Gastroesophageal sphincter (tissue), 4 donors: ENCODE data around the gene TOMM5. TPM values are rescaled to one million over a fixed set of nuclear protein-coding genes. Genes with fewer than 3 reads are reported as not detected.

ENCODE experiments used
- ATAC-seq: fragments of 150-250 bp; one replicate; pipeline ENCODE4 v1.9.1; 2016; ENCODE audit warnings: mild to moderate bottlenecking, moderate library complexity
- H3K27ac ChIP-seq, 4 donors: fragments of 200-600 bp; sonication (generic) in 3 of 4; 1 replicate in 3 of 4; 2 replicates in 1 of 4; pipeline ENCODE4 v1.5.1; 2016 to 2019
- H3K27me3 ChIP-seq: fragments of 200-600 bp; sonication (generic); one replicate; pipeline ENCODE4 v1.5.1; 2019
- H3K36me3 ChIP-seq, 2 donors: fragments of 200-600 bp; sonication (generic); one replicate each; pipeline ENCODE4 v1.5.1; 2019; ENCODE audit warnings: control low read depth in 1 of 2
- H3K4me1 ChIP-seq, 3 donors: fragments of 200-600 bp; sonication (generic); 1 replicate in 2 of 3; 2 replicates in 1 of 3; pipeline ENCODE4 v1.5.1; 2016 to 2019; ENCODE audit warnings: control low read depth in 2 of 3
- H3K4me3 ChIP-seq, 2 donors: fragments of 200-600 bp; sonication (generic); one replicate each; pipeline ENCODE4 v1.5.1; 2019; ENCODE audit warnings: mild to moderate bottlenecking in 1 of 2, moderate library complexity in 1 of 2
- H3K9me3 ChIP-seq, 3 donors: fragments of 200-600 bp; sonication (generic); one replicate each; pipeline ENCODE4 v1.5.1; 2017 to 2019; ENCODE audit warnings: control low read depth in 2 of 3
- EP300 ChIP-seq: sonication (generic); formaldehyde crosslinking; IDR thresholded peaks from one replicate; pipeline ENCODE4 v1.6.1; 2017; ENCODE audit warnings: antibody characterized with exemption, mild to moderate bottlenecking
- POLR2A ChIP-seq, 2 donors: fragments of 450-650 bp; IDR thresholded peaks; one replicate each; pipeline ENCODE4 v1.6.1; 2017; ENCODE audit warnings: antibody characterized with exemption in 2 of 2, mild to moderate bottlenecking in 2 of 2, moderate library complexity in 1 of 2
- POLR2AphosphoS5 ChIP-seq: sonication (generic); formaldehyde crosslinking; IDR thresholded peaks from one replicate; pipeline ENCODE4 v1.6.1; 2017; ENCODE audit warnings: antibody characterized with exemption
- WGBS, 2 donors: methylation state at CpG; one replicate each; pipeline ENCODE4 v1.1.5; 2018; ENCODE audit warnings: low coverage in 1 of 2; 5-methylcytosine and 5-hydroxymethylcytosine counted together
- total RNA-seq, 4 donors: library from RNA; depleted of rRNA; stranded (reverse); fragments of >200 nt; gene quantifications; one replicate each; pipeline ENCODE4 v1.1.0, GENCODE V29; 2016
- TF ChIP-seq, protein P1 (sequence below), 4 experiments: fragments of 200-600 bp in 2 of 4; fragments of 450-650 bp in 2 of 4; sonication (generic) in 1 of 4; IDR thresholded peaks; one replicate each; pipeline ENCODE4 v1.5.1; 2017 to 2019; ENCODE audit warnings: antibody characterized with exemption in 4 of 4, mild to moderate bottlenecking in 2 of 4, moderate library complexity in 2 of 4

Gene TOMM5
- total RNA-seq, 4 donors from 2014 or later: 46.8 to 85.6 (median 82.5) TPM

DNA sequence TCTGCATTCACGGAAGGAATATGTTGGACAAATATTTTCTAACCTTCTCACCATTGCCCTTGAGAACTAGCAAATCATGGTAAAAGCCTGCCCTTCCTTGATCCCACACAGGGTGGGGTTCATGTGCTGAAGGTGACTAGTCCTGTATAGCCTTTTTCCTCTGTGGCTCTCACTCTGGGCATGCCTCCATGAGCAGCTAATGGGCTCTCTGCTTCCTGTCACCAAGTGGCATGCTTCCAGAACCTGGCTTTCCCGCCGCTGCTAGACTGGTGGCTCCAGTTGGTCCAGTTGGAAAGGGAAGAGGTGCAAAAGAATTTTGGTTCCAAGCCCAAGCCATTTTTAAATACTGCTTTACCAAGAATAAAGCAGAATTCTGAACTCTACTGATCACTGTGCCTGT is 51.8 kb downstream of the TOMM5 start:
- Histone ChIP-seq H3K36me3 (peaks cover 0 to 60% of the 10 kb centered on the region in 2 donors), H3K27me3 (no peaks in the 10 kb centered on the region), H3K4me1 (no peaks in the 10 kb centered on the region), H3K4me3 (no peak overlapping the region), H3K27ac (no peak overlapping the region), H3K9me3 (no peaks in the 10 kb centered on the region)
- WGBS, 2 donors: 53 to 87% methylated on average over 3 of the region's 3 CpGs
- no peak for ATAC-seq
- TF ChIP-seq EP300: no peak
- TF ChIP-seq POLR2A (IDR thresholded peaks at IDR 0.05): no peak

DNA sequence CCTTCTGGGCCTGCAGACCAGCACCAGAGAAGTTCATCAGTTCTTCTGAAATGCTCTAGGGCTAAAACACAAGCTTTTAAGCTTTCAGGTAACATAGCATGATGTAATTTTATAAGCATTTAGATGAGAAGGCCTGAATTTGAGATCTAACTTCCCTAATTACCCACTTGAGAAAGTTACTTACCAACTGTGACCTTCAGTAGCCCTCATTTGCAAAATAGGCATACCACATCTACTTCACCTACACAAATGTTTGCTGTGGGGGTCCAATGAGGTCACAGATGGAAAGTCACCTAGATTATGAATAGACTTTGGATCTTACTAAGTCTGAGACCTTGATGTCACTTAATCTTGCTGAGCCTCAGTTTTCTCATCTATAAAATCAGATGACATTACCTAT is 52.8 kb downstream of the TOMM5 start:
- no peaks in the 10 kb centered on the region for H3K9me3 ChIP-seq
- H3K4me3 ChIP-seq: no peak overlapping the region
- TF ChIP-seq POLR2A (IDR thresholded peaks at IDR 0.05) (no peak), POLR2AphosphoS5 (no peak), EP300 (no peak)
- TF ChIP-seq, protein P1, sequence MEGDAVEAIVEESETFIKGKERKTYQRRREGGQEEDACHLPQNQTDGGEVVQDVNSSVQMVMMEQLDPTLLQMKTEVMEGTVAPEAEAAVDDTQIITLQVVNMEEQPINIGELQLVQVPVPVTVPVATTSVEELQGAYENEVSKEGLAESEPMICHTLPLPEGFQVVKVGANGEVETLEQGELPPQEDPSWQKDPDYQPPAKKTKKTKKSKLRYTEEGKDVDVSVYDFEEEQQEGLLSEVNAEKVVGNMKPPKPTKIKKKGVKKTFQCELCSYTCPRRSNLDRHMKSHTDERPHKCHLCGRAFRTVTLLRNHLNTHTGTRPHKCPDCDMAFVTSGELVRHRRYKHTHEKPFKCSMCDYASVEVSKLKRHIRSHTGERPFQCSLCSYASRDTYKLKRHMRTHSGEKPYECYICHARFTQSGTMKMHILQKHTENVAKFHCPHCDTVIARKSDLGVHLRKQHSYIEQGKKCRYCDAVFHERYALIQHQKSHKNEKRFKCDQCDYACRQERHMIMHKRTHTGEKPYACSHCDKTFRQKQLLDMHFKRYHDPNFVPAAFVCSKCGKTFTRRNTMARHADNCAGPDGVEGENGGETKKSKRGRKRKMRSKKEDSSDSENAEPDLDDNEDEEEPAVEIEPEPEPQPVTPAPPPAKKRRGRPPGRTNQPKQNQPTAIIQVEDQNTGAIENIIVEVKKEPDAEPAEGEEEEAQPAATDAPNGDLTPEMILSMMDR (IDR thresholded peaks at IDR 0.05): no peak
- no peaks in the 10 kb centered on the region for H3K4me1 ChIP-seq
- no peaks in the 10 kb centered on the region for H3K27me3 ChIP-seq
- H3K36me3 ChIP-seq: peaks cover 0 to 70% of the 10 kb centered on the region in 2 donors
- ATAC-seq: no peak
- no peak overlapping the region for H3K27ac ChIP-seq

Other genes starting within 250 kb of the TOMM5 start
- 100 to 1,000 TPM; 119 to 144 (median 134) TPM for gene GRHPR, start 169.9 kb downstream of the TOMM5 start, total RNA-seq
- gene ZBTB5, start 127.1 kb downstream of the TOMM5 start, total RNA-seq: 10 to 100 TPM; 12.3 to 15.8 (median 13.5) TPM
- 10 to 100 TPM; 22.3 to 44.0 (median 25.4) TPM for gene POLR1E, start 106.6 kb downstream of the TOMM5 start, total RNA-seq
- 10 to 100 TPM in 1 of 4 donors, 1 to 10 TPM in 3; 5.1 to 10.5 (median 7.2) TPM for gene FBXO10, start 16.2 kb downstream of the TOMM5 start, total RNA-seq
- gene FRMPD1, start 58.4 kb upstream of the TOMM5 start, total RNA-seq: under 1 TPM in 1 of 4 donors, not detected in 3; 0.27 TPM
- 1 to 10 TPM; 6.3 to 8.6 (median 7.2) TPM for gene TRMT10B, start 161.2 kb upstream of the TOMM5 start, total RNA-seq
- 10 to 100 TPM; 31.0 to 73.3 (median 49.5) TPM for gene EXOSC3, start 192.5 kb upstream of the TOMM5 start, total RNA-seq
- 10 to 100 TPM; 20.6 to 37.4 (median 30.1) TPM for gene DCAF10, start 208.2 kb upstream of the TOMM5 start, total RNA-seq